ENCODE measurements around the gene PSENEN.
"Not testable (repeated sequence)": the region's sequence is repeated elsewhere in the genome, so short reads cannot be mapped to it uniquely, and the experiment has no call there.

The PSENEN gene

GRCh38 chr19:35753634-35754369, 8.4 kb downstream of the PSENEN start:
- no peak for DNase-seq

GRCh38 chr19:35754370-35755130, 9.1 kb downstream of the PSENEN start:
- DNase-seq, result no peak

GRCh38 chr19:35755131-35755549, 9.7 kb downstream of the PSENEN start:
- DNase-seq, result no peak

GRCh38 chr19:35755550-35756376, 10.3 kb downstream of the PSENEN start:
- DNase-seq, result peak; percentile 51

DNA sequence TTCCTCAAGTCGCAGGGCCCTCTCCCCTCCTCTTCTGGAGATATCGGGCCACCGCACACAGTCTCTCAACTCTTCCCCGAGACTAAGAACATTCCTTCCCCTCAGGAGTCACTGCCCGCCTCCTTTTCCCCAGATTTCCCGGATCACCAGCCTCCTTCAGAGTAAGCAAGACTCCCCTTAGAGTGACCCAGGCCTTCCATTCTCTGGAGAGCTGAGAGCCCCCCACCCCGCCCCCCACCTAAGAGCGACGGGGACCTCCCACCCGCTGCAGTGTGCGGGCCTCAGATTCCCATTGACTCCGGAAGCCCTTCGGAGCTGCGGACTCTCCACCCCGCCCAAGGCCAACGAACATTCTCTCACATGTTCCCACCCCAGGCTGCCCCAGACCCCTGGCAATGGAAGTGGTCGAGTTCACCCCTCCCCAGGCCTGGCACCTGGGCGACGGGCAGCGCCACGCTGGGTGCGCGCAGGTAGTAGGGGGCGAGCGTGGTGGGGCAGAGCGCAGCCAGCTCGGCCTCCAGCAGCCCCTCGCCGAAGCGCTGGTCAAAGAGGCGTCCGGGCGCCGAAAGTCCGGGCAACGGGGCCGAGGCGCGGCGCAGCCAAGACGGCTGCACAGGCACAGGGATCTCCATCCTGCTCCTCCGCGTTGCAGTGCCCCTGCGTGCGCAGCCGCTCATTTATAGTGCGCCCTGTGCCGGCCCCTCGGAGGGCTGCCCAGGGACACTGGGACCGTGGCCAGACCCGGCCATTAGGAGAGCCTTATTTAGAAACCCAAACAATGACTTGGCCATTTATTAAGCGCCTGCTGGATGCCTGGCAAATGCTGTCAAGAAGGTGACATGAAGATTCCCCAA, 11.2 kb downstream of the PSENEN start, which contains the start of gene HSPB6:
Gene HSPB6 (minus strand): TSS at position 653 of the 854 bp plus-strand sequence. CDS start 21 bp downstream, at position 632.
- DNase-seq, result peak; percentile 74

DNA sequence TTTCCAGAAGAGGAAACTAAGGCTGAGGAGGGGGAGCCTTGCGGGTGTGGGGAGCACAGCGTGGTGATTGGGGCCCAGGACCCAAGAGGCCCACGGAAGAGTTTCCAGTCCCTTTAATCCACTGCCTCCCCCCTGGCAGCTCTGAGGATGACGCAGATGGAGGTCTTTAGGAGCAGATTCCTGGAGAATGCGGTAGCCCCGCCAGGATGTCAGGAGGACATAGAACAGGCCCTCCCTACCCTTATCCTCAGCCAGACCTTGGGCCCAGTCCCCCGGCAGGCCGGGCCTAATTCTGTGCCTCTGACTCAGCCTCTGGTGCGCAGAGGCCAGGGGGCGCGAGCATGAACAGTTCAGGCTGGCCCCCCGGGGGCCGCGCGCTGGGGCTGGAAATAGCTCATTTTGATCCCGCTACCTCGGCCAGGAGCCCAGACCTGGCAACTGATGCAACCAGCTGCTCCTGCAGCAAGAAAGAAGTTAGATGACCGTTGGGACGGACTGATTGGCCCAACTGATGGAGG, 11.8 kb downstream of the PSENEN start:
- peak; percentile 96 for DNase-seq

GRCh38 chr19:35757749-35758608, 12.5 kb downstream of the PSENEN start, which contains the start of gene PROSER3:
PROSER3 (plus strand) TSS chr19:35758176; CDS start chr19:35758216, 40 bp downstream.
- DNase-seq, result peak; percentile 100

DNA sequence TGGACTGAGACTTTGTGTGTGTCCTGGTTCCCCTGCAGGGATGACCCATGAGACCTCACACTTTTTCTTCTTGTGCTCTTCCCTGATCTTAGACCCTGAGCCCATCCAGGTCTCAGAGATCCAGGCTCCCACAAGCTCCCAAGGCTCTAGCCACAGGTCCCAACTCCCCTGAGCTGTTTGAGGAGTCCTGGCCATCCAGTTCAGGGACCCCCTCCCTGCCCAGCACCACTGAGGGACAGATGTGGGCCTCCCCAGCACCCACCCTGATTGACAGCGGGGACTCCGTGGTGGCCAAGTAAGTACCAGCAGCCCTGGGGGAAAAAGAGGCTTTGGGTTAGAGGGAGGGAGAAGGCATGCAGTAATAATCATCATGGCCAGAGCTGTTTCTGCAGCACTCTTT, 14.2 kb downstream of the PSENEN start:
- no peak for DNase-seq

DNA sequence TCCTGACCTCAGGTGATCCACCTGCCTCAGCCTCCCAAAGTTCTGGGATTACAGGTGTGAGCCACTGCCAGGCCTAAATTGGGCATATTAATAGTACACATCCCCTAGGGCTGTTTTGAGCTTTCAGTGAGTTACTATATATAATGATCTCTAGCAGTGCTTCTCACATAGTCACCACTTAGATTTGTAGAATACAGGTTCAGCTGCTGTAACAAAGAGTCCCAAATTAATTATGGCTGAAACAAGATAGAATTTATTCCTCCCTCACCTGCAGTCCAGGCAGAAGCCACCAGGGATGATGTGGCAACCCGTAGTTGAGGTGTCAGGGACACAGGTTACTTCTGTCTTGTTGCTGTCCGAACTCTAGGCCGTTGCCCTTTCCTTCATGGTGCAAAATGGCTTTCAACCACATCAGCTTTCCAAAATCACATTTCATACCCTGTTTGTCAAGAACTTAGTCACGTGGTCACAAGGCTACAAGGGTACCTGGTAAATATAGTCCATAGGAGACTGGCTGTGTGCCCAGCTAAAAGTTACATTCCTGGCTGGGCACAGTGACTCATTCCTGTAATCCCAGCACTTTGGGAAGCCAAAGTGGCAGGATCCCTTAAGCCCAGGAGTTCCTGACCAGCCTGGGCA, 15.4 kb downstream of the PSENEN start:
- DNase-seq, result no peak

- DNase-seq, result no peak
Observed at GRCh38 chr19:35764432-35765315, 19.2 kb downstream of the PSENEN start.

DNA sequence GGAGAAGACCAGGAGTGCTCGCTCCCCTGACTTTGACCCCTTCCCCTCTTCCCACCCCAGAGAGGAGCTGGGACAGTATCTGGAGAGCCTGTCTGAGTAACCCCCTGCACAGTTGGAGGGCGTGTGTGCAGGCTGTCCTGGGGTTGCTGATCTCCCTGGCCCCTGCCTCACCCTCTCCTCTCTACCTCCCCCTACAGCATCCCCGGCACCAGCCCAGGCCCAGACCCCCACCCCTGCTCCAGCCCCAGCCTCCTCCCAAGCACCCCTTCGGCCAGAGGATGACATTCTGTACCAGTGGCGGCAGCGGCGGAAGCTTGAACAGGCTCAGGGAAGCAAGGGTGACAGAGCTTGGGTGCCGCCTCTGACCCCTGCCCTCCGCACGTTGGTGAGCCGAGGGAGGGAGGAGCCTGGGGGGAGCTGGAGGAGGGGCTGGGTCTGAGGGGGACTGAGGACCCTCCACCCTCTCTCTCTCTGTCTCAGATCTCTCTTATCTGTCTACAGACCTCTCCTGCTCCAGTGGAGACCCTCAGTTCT, 21.2 kb downstream of the PSENEN start:
- DNase-seq, result no peak

GRCh38 chr19:35767288-35768081, 22.0 kb downstream of the PSENEN start:
- no peak for DNase-seq

GRCh38 chr19:35768082-35768421, 22.6 kb downstream of the PSENEN start:
- DNase-seq, result no peak

GRCh38 chr19:35772362-35772761, 26.9 kb downstream of the PSENEN start:
- not testable (repeated sequence) for DNase-seq

DNA sequence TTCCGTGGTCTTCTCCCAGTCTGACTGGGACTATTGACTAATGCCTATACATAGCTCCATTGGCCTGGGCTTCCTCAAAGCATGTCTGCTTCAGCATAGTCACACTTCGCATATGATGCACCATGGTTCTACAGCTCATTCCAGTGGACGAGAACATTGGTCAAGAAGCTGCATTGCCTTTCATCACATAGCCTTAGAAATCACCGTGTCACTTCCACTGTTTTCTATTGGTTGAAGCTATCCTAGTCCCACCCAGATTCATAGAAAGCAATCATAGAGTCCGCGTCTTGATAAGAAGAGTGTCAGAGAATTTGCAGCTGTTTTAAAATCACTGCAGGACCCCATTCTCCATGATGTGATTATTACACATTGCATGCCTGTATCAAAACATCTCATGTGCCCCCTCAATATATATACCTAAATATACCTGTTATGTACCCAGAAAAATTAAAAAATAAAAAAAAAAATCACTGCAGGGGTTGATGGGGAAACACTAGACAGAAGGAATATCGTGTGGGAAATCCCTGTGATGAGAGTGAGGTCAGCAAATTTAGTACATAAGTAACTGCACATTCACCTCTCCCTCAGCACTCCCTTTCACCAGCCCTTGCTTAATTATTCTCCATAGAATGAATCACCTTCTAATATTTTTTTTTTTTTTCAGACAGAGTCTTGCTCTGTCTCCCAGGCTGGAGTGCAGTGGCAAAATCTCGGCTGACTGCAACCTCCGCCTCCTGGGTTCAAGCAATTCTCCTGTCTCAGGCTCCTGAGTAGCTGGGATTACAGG, 27.8 kb downstream of the PSENEN start:
- no peak for DNase-seq

DNA sequence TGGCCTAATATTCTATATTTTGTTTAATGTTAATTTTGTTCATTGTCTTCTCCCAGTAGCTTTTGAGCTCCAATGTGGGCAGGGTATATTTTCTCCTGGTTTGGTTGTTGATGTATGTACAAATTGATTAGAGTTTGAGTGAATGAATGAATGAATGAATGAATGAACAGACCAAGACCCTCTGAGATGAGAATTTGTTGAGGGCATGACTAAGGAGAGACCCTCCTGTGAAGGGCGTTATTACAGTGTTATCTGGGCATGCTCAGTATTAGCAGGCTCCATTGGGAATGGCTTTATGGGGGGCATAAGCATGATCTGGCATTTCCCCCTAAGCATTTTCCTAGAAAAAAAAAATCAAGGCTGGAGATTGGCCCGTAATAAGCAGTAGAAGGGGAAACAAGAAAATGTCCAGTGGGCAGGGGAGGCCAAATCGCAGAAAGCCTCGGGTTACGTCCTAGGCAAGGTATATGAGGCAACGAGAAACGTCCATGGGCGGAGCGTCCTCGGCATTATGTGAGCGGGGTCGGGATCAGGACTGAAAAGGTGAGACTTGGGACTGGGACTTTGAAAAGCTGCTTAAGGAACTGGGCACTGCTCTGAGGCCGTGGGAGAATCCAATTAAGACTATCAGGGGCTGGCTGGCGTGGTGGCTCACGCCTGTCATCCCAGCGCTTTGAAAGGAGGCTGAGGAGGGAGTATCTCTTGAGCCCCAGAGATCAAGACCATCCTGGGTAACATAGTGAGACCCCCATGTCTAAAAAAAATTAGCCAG, 29.0 kb downstream of the PSENEN start:
- no peak for DNase-seq

GRCh38 chr19:35775046-35775297, 29.5 kb downstream of the PSENEN start:
- DNase-seq, result no peak
